Suprapubic skin (tissue), 3 donors: ENCODE data around the gene CEBPE.

ENCODE experiments used
- CTCF ChIP-seq, 2 donors: fragments of 200-600 bp in 1 of 2; fragments of 450-650 bp in 1 of 2; sonication (generic) in 1 of 2; IDR thresholded peaks; one replicate each; pipeline ENCODE4 v1.5.1; 2016 to 2019; ENCODE audit warnings: antibody characterized with exemption in 2 of 2, mild to moderate bottlenecking in 1 of 2, moderate library complexity in 1 of 2
- EP300 ChIP-seq: sonication (generic); formaldehyde crosslinking; IDR thresholded peaks from one replicate; pipeline ENCODE4 v1.6.1; 2017; ENCODE audit warnings: antibody characterized with exemption
- POLR2A ChIP-seq, 2 donors: fragments of 450-650 bp; IDR thresholded peaks; one replicate each; pipeline ENCODE4 v1.6.1; 2017; ENCODE audit warnings: antibody characterized with exemption in 2 of 2, mild to moderate bottlenecking in 2 of 2, moderate library complexity in 2 of 2

GRCh38 chr14:23074906-23075305, 44.1 kb downstream of the CEBPE start:
- TF ChIP-seq CTCF (IDR thresholded peaks at IDR 0.05) (no peak), POLR2A (IDR thresholded peaks at IDR 0.05) (no peak), EP300 (no peak)
